ENCODE measurements around the gene OSCAR.
A peak's percentile ranks its signal among the peaks of the same experiment; 100 is the strongest.

The OSCAR gene, protein sequence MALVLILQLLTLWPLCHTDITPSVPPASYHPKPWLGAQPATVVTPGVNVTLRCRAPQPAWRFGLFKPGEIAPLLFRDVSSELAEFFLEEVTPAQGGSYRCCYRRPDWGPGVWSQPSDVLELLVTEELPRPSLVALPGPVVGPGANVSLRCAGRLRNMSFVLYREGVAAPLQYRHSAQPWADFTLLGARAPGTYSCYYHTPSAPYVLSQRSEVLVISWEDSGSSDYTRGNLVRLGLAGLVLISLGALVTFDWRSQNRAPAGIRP

DNA sequence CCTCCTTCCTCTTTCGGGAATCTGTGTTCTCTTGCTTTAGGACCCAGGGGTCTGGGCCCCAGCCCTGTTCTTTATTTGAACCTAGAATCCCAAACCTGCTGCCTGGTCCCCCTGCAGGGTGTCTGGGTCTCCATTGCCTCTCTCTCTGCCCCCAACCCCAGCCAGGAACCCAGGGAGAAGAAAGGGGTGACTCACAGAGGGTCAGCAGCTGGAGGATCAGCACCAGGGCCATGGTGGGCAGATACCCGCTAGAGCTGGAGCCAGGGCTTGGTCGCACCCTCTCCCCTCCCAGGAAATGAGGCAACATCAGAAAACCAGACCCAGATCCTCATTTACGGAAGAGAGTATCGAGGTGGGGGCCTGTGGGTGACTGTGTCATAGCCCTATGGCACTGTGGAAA lies at the start of gene OSCAR:
Gene OSCAR (minus strand): TSS at position 243 of the 400 bp plus-strand sequence. CDS start 11 bp downstream, at position 232.
- no peak for DNase-seq

DNA sequence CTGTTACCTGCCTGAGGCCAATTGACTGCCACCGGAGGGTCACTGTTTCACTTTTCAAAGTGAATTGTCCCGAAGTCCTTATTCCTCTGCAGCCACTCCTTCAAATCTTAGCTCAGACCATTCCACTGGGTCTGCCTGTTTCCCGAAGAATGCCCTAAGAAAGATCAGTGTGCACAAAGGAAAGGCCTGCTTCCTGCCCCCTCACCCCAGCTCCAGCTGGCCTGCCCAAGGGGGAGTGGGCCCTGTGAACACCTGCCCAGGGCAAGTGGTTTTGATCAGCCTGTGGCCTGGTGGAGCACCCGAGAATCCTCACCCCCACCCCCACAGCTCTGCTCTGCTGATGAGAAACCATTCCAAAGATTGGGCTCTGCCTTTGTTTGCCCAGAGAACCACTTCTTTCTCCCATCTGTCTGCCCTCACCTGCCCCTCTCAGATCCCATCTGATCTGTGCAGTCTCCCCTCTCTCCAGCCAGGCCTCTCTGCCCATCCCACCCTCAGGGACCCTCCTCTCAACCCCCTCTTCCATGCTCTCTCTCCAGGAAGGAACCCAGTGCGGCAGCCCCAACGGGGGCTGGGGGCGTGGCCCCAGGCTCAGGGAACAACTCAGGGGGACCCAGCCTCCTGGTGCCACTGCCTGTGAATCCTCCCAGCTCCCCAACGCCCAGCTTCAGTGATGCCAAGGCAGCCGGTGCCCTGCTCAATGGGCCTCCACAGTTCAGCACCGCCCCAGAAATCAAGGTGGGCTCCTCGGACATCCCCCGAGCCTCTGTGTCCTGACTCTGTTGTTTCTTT lies 48.6 kb upstream of the OSCAR start:
- DNase-seq = no peak

DNA sequence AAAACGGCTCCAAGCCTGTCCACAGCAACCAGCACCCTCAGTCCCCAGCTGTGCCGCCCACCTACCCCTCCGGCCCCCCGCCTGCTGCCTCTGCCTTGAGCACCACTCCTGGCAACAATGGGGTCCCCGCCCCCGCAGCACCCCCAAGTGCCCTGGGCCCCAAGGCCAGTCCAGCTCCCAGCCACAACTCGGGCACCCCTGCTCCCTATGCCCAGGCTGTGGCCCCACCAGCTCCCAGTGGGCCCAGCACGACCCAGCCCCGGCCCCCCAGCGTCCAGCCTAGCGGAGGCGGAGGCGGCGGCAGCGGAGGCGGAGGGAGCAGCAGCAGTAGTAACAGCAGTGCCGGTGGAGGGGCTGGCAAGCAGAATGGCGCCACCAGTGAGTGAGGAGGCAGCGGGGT lies 47.6 kb upstream of the OSCAR start:
- DNase-seq = no peak

DNA sequence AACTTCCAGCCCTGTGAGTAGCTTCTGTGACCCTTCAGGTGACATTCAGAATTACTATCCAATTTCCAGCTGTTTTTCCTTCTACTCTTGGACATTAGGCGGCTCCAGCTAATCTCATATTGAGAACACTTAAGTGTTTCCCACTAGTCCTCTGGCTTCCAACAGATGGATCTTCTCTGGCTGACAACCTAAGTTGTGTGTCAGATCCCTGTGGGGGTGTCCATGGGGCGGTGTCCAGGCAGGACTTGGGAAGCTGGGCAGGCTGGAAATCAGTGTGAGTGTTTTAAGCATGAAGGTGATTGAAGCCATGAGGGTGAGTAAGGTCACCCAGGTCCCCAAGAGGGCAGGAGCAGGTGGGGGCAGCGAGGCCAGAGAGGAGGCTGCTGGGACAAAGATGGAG lies 47.1 kb upstream of the OSCAR start:
- DNase-seq = no peak

DNA sequence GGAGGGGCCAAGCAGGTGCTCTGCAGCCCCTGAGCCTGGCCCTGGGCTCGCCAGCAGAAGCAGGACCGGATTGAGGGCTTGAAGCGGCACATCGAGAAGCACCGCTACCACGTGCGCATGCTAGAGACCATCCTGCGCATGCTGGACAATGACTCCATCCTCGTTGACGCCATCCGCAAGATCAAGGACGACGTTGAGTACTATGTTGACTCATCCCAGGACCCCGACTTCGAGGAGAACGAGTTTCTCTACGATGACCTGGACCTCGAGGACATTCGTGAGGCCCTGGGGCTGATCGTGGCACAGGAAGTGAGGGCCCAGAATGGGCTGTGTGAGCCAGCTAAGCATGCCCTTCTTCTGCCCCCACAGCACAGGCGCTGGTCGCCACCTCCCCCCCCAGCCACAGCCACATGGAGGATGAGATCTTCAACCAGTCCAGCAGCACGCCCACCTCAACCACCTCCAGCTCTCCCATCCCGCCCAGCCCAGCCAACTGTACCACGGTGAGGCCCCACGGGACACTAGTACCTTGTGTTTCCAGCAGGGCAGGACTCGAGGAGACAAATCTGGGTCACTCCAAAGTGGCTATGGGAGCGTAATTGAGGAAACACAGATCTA lies 45.0 kb upstream of the OSCAR start:
- DNase-seq = no peak

DNA sequence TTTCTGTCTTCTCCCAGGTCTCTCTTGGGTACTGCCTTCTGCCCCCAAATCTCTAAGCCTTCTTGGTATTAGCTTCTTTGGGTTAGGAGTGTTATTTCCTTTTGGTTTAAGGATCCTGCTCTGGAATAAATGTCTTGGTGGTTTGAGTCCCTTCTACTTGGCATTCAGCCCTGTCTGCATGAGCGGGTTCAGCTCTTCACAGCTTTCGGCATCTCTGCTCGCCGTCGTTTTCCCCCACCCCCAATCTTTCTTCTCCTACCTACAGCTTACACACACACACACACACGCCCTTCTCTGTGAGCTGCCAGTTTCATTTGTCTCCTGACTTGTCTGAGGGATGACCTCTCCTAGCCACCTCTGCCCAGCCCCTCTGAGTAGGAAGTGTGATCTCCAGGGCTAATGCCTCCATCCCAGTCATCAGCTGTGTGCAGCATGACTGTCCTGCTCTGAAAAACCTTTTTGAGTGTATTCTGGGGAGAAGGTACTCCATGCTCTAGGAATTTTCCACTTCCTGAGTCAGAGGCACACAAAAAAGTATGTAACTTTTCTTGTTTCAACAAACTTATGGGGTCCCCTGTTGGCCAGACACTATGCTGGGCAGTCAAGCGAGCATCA lies 41.7 kb upstream of the OSCAR start:
- no peak for DNase-seq

DNA sequence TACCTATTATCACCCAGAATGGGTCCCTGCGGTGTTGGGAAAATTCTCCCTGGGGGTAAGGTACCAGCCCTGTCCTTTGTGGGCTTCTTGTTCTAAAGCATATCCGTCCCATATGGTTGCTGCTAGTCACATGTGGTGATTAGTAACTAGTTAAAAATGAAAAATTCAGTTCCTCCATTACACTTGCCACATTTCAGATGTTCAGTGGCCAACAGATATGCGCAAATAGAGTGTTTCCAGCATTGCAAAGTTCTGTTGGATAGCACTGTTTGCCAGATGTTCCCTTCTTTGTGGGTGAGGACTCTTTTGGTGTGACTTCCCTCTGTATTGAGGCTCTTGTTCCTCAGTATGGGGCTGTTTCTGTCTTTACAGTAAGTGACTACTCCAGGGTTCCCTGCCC lies 40.8 kb upstream of the OSCAR start:
- DNase-seq = no peak

DNA sequence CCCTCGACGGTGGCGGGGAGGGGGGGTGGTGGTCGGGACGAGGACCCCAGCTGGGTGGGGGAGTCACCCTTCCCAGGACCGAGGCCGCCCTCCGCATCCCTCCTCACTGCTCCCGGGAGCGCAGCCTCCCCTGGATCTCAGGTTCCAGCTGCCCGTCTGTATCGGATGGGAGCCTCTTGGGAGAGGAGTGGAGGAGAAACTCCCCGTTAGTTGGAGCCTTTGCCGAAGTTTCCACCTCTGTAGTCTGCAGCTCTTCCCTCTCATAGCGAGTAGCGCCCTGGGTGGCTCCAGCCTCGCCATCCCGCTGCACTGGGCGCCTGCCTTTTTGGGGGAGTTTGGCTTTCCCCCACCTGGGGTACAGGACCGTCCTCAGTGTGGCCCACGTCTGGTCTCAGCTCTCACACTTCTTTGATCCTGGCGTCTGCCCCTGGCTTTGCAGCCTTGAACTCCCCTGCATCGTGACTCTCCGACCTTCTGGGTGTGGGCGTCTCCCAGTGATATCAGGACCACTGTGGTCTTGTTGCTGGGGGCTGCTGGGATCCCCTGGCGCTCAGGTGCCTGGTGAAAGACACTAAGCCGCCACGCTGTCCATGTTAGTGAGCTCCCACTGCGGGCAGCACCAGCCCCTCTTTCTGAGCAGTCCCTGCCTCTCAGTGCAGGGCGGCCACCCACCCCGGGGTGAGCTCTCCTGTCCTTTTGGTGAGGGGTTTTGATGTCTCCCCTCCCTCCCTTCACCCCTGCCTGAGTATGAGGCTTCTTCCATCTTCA lies 38.1 kb upstream of the OSCAR start:
- DNase-seq = peak in 1 of 2 donors; percentile 26

DNA sequence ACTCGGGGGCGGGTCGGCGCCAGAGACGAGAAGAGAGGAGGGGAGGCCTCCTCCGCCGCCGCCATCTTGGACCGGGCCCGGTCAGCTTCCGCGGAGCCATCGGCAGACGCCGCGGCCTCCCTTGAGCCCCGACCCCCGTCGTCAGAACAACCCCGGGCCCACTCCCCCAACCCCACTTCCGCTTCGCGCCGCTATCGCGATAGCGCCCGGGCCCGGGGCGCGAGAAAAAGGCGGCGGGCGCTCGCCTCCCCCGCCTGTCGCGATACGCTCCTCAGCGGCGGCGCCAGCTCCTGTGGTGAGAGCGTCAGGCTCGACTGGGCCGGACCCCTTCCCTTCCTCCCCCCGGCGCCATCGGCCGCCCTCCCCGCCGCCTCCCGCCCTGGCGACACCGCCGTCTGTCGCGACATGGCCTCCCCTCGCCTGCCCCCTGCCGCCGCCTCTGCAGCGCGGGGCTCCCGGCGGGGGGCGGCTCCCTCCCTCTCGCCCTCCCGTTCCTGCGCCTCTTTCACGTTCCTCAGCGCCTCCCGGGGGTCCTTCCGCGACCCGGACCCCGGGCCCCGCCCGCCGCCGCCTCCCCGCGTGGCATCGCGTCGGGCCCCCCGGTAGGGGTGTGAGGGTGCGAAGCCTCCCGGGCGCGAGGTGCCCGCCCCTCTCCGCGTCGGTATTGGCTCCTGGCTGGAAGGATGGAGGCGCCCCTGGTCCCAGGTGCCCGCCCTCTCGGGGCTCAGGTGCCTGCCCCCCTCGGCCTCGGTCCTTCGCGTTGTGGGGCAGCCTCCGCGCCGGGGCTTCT lies 37.3 kb upstream of the OSCAR start, which contains the start of gene CNOT3:
Gene CNOT3 (plus strand): TSS at position 64 of the 790 bp plus-strand sequence. CDS start 5,217 bp downstream, outside the sequence.
- DNase-seq = no peak

DNA sequence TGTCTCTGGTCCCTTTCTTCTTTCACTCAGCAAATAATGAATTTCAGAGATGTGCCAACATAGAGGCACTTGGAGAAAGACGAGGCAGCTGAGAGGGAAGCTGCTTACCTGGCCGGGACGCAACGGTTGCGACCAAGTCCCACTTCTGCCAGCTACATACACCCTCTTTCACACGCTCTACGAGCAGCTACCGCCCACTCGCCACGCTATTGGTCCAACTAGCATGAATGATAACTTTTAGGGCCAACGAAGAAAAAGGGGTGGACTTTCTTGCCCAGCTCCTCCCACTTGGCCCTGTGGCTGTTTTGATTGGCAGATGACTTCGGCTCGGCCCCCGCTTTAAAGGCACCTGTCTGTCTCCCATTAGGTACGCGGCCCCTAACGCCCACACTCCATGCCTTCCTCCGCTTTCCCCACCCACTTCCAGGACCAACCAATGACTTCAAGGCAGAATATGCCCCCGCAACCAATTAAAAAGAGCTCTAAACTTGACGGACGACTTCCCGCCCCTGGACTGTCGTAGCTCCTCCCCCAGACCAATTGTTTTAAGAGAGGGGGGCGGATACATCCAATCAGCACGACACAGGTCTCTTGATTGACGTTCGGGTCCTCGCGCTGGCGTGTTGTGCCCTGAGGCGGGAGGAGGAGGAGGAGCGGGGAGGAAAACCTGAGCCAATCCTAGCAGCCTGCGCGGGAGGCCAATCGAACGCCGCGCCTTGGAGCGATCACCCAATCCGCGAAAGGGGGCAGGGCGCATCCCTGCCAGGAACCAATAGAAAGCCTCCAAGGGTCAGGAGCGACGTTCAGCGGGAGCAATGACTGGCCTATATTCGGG lies 36.5 kb upstream of the OSCAR start:
- DNase-seq = peak; percentile 94 to 95

DNA sequence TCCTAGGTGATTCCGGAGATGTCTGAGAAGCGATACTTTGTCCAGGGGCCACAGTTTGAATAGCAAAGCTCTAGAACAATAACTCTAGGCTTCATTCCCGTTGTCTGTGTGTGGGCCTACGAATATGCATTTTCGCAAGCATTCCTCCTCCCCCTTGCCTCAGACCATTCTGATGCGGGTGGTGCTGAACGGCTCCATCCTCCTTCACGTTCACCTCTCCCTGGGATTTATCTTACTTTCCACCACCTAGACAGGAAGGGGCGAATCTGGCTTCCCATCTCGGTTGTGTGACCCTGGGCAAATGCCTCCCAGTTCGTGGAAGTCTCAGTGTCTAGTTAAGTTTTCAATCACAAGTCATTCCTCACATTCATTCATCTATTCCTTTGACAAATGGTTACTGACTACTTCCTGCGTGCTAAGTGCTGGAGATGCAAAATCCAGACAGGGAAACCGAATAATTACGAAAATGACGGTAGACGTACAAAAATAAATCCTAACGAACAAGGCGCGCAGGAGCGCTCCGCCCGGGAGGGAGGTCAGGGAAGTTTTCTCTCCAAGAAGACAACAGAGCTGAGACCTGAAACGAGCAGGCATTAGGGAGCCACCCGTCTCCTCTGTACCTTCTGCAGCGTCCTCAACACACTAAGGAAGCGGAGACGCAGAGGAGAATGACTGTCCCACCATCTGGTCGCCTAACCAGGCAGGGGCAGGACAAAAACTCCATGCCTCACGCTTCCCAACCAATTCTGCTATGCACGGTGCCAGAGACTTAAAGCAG lies 35.7 kb upstream of the OSCAR start:
- DNase-seq = no peak

DNA sequence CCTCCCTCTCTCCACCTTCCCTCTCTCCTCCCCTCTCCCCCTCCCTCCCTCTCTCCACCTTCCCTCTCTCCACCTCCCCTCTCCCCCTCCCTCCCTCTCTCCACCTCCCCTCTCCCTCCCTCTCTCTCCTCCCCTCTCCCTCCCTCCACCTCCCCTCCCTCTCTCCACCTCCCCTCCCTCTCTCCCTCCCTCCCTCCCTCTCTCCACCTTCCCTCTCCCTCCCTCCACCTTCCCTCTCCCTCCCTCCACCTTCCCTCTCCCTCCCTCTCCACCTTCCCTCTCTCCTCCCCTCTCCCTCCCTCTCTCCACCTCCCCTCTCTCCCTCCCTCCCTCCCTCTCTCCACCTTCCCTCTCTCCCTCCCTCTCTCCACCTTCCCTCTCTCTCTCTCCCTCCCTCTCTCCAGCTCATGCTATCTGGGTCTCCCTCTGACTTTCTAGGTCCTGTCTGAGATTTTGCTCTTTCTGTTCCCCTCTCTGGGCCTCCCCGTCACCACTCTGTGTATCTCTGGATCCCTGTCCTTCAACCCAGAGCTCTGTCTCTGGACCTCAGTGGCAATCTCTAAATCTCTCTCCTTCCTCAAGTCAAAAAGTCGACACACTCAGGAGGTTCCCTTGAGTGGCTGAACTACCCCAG lies 33.5 kb upstream of the OSCAR start:
- DNase-seq = no peak

DNA sequence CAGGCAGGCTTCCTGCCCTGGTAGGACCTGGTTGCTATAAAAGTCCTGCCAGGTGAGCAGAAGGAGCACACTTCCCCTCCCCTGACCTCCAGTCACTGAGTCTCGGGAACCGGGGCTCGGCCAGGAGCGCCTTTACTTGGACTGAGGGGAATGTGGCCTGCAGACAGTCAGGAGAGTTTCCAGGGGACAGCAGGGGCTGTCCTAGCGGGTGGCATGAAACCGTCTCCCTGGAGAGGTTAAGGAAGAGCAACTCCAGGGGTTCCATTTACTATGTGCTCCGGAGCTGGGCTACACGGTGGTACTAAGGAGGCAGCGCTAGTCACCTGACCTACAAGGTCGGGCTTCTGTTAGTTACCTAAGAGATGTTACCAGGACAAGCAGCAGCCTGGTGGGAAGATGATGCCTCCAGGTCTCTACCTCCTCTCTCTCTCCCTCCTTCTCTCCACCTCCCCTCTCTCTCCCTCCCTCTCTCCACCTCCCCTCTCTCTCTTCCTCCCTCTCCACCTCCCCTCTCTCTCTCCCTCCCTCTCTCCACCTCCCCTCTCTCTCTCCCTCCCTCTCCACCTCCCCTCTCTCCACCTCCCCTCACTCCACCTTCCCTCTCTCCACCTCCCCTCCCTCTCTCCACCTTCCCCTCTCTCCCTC lies 32.8 kb upstream of the OSCAR start:
- DNase-seq = no peak

DNA sequence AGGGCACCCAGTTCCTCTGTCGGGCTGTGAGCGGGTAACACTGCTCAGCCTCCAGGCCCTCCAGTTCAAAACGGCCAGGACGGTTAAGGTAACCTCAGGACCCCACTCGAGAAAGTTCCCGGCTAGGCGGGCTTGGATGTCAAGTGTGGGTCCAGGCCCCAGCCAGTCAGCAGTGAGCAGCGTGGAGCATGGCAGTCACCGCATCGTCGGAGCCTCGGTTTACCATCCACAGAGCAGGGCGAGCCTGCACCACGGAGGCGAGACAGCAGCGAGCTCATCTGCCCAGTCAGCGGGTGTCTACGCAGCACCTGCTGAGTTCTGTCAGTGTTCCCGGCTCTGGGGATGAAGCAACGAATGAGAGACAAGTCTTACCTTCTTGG lies 29.0 kb upstream of the OSCAR start:
- DNase-seq = no peak

DNA sequence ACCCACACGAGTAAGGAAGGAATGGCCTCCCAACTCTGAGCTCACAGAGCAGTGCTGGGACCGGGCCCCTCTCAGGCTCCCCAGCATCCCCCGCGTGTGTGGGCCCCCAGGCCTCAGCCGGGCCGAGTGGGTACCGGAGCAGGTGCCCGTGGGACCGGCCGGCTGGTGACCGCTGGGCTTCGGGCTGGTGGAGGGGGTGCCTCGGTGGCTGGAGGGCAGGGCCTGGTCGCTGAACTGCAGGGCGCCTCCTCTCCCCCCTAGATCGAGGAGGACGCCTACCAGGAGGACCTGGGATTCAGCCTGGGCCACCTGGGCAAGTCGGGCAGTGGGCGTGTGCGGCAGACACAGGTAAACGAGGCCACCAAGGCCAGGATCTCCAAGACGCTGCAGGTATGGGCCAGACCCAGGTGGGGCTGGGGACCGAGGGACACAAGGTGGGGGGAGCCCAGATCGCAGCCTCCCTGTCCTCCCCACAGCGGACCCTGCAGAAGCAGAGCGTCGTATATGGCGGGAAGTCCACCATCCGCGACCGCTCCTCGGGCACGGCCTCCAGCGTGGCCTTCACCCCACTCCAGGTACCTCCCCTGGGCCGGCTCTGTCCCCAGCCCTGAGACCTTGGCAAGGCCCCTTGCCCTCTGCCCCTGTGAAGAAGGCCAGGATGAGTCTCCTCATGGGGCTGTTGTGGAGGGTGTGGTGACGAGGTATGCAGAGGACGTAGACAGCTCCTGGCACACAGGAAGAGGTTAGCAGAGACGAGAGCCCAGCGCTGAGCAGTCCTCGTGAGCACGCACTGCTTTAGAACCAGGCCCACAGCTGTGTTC lies 28.4 kb upstream of the OSCAR start:
- no peak for DNase-seq

DNA sequence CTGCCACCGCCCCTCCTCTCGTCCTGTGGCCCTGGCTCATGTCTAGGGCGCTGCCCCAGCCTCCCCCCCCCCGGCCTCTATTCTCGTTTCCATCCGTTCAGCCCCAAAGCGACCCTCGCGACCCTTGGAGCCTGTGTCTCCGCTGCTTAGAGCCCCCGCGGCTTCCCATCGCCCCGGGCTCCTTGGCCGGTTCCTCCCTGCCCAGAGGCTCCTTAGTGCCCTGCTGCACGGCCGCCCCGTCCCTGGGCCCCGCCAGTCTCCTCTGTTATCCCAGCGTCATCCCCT lies 27.8 kb upstream of the OSCAR start:
- no peak for DNase-seq

DNA sequence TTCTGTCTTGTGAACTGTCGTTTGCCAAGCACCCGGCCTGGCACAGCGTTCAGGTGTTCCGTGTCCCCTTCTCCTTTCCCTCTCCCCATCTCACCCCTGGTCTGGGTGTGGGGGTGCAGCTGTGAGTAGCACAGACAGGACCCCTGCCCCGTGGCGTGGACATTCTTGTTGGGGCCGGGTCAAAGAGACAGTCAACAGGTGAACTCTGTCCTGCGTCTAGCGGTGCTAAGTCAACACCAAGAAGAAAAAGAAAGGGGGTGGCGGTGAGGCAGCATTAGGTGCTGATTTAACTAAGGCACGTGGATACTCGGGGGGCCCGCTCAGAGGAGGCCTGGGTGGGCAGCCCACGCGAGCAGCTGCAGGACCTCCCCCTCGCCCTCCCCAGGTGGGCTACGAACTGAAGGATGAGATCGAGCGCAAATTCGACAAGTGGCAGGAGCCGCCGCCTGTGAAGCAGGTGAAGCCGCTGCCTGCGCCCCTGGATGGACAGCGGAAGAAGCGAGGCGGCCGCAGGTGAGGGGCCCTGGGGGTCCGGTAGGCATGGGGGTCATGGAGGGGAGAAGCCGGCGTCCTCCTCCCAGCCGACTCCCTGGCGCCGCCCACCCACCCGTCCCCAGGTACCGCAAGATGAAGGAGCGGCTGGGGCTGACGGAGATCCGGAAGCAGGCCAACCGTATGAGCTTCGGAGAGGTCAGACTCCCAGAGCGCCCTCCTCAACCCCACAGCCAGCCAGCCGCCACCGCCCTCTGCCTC lies 27.3 kb upstream of the OSCAR start:
- DNase-seq = no peak

DNA sequence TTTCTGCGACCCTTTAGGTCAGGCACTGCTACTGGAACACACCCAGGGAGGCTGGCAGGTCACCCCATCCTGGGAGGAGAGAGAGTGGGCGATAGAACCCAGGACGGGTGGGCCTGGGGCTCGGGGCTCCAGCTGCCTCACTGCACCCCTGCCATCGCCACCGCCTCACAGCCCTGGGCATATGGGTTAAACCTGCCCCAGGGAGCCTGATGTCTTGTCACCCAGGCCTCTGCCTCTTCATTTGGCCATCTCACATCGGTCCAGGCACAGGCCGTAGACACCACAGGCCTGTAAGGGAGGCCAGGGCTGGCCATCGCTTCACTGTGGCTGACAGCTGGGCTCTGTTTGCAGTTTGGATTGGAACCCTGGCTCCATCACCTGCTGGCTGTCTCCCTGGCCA lies 25.1 kb upstream of the OSCAR start:
- no peak for DNase-seq
